Renal pelvis (tissue), 4 donors: ENCODE measurements around the gene GDPGP1. TPM values are rescaled to one million over a fixed set of nuclear protein-coding genes. Genes with fewer than 3 reads are reported as not detected.
A peak's percentile ranks its signal among the peaks of the same experiment; 100 is the strongest.

Source experiments
- DNase-seq: peaks from one replicate; pipeline ENCODE4 v3.0.0-alpha.2; 2013
- polyA plus RNA-seq, 3 donors: library from polyadenylated mRNA; unstranded; fragments of 120-200 nt; gene quantifications; one replicate each; pipeline ENCODE4 v1.2.1, GENCODE V29; 2013; ENCODE audit not compliant: insufficient read length in 3 of 3

The GDPGP1 gene
- polyA plus RNA-seq, 3 donors, result 4.2 to 6.5 (median 4.6) TPM

DNA sequence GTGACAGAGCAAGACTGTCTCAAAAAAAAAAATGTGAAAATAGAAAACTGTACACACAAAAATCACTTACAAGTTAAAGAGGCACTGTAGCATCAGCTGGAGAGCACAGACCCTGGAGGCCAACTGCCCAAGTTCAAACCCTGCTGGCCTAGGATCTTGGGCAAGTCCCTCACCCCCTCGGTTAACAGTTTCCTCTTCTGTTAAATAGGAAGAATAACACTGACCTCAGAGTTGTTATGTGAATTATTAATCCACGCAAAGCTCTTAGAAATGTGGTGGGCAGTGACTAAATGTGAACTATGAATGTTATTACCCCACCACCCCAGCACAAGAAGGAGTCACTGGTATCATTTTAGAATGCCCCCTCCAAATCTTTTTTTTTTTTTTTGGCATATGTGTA lies 11.5 kb upstream of the GDPGP1 start:
- no peak for DNase-seq

DNA sequence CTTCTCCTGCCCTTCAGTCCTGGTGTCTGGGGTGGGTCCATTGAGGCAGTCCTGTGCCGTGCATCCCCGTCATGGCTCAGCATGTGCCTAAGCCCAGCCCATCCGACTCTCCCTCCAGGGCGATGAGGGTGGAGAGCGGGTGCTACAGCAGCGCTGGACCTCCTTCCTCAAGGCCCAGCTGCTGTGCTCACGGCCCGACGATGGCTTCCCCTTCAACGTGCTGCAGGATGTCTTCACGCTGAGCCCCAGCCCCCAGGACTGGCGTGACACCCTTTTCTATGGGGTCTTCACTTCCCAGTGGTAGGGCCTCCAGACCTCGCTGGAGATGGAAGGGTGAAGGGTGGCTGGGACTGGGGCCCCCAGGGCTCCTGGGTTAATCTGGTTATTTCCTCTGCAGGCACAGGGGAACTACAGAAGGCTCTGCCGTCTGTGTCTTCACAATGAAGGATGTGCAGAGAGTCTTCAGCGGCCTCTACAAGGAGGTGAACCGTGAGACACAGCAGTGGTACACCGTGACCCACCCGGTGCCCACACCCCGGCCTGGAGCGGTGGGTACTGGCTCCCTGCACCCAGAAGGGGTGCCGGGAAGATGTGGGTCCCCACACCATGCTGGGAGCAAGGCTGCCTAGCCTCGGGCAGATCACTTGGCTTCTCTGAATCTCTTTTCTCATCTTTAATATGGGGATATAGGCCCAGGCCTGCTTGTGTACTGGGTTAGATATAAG lies 10.4 kb upstream of the GDPGP1 start:
- no peak for DNase-seq

GRCh38 chr15:90225047-90225446 lies 9.0 kb upstream of the GDPGP1 start:
- DNase-seq, result no peak

DNA sequence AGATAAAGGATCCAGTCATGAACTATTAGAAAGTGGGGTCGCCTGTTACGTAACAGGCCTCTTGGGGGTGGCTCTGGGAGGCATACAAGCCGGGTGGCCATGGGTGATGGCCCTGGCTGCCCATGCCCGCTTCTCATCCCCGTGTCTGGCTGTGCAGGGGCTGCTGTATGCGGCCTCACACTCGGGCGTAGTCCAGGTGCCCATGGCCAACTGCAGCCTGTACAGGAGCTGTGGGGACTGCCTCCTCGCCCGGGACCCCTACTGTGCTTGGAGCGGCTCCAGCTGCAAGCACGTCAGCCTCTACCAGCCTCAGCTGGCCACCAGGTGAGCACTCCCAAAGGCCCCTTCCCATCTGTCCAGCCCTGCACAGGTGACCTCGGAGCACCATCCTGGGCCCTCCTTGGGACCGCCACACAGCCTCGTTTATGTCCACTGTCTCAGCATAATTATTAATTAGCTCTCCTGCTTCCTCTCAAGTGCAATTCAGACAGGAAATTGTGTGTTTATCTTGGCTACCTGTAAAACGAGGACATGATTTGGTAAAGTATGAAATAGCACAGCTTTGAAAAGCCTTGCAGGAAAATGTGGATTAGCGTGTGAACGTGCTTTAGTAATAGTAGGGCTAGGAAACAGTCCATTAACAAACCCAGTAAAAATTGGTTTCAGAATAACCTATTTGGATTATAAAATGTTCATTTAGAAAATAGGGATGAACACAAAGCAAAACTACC lies 8.3 kb upstream of the GDPGP1 start:
- no peak for DNase-seq

- DNase-seq, result no peak
Measured at GRCh38 chr15:90227336-90227735, 6.7 kb upstream of the GDPGP1 start.

- no peak for DNase-seq
Measured at GRCh38 chr15:90227816-90228772, 5.9 kb upstream of the GDPGP1 start.

GRCh38 chr15:90228960-90229359 lies 5.0 kb upstream of the GDPGP1 start:
- no peak for DNase-seq

- DNase-seq, result no peak
Measured at GRCh38 chr15:90230071-90230494, 3.9 kb upstream of the GDPGP1 start.

GRCh38 chr15:90230610-90231009 lies 3.4 kb upstream of the GDPGP1 start:
- no peak for DNase-seq

DNA sequence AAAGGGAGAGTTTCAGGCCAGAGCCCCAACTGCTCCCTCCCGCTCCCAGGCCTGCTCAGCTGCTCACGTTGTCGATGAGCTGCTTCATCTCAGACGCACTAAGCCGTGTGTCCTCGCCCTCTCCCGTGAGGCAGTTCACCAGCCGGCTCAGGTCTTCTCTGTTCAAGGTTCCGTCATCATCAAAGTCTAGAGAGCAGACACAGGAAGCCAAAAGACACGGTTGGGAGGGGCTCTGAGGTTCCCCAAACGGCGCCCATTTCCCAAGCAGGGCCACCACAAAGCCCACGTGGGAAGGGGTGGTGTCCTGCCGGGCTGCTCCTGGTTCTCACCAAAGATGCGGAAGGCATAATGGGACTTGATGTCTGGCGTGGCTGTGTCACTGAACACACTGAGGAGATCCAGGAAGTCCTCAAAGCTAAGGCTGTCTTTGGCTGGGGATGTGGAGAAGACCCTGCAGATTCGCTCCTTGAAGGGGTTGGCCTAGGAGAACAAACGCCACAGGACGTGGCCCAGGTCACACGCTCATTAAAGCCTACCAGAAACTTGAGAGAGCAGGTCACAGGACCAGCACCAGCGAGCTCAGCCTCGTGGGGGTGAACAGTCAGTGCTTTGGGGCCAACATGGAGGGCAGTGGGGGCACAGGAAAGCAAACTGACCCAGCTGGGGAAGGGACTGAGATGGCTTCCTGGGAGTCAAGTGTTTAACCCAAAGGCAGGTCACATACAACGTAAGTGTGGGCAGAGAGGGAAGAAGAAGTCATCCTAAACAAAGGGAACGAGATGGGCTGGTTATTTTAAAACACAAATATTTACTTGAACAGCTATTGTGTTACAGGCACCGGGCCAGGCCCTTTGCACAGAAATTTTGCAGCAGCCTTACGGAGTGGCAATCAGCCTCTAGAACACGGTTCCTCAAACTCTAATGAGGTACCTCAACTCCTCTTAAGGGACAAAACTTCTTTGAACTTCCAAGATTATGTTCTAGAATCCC lies 2.7 kb upstream of the GDPGP1 start:
- DNase-seq, result no peak

- no peak for DNase-seq
Measured at GRCh38 chr15:90232196-90232595, 1.8 kb upstream of the GDPGP1 start.

GRCh38 chr15:90232941-90233386 lies 1.0 kb upstream of the GDPGP1 start:
- DNase-seq, result no peak

GRCh38 chr15:90233387-90234095 lies 468 bp upstream of the GDPGP1 start, which contains the start of gene CIB1:
Gene CIB1, minus strand, starts transcription at chr15:90233941. Its CDS starts 56 bp downstream, at chr15:90233885.
- peak; percentile 95 for DNase-seq

- DNase-seq, result no peak
Measured at GRCh38 chr15:90239371-90239770, 5.4 kb downstream of the GDPGP1 start.

DNA sequence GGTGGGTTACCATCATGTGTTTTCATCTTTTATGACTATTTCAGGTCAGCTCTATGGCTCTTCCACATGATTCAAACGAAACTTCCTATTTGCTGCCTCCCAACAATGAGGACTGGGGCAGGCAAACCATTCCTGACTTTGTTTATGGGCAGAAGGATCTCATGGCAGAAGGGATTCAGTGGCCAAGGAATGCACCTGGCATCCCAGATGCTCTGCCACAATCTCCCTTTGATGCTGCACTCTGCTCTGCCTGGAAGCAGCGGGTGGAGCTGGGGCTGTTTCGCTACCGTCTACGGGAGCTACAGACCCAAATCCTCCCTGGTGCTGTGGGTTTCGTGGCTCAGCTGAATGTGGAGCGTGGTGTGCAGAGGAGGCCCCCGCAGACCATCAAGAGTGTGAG lies 6.8 kb downstream of the GDPGP1 start:
- no peak for DNase-seq

- no peak for DNase-seq
Measured at GRCh38 chr15:90241343-90242192, 7.6 kb downstream of the GDPGP1 start.

DNA sequence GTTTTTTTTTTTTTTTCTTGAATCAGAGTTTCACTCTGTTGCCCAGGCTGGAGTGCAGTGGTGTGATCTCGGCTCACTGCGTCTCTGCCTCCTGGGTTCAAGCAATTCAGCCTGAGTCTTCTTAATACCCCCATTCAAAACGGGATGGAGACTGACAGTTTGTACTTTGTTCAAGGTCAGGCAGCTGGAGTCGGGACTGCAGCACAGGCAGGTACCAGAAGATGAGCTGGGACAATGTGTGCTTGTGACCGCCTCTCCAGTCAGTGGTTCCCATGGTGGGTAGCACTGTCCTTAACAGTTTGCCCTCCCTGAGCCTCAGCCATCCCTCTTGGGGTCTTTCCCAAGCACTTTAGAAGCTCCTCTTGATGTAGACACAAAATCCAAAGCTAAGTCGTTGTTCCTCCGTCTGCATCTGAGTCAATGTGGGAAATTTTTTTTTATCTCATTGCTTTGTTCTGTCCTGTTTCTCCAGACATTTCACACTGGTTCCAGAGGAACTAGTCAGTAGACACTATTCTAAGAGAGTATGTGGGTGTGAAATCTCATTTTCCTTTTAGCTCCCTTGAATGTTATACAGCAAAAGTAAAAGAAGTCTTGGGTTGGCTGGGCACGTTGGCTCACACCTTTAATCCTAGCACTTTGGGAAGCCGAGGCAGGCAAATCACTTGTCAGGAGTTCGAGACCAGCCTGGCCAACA lies 10.1 kb downstream of the GDPGP1 start:
- DNase-seq, result no peak

GRCh38 chr15:90248789-90249202 lies 14.8 kb downstream of the GDPGP1 start:
- no peak for DNase-seq
